ENCODE results near the gene SHPK.

Gene SHPK

GRCh38 chr17:3678821-3679530, 42.9 kb upstream of the SHPK start:
- no peak overlapping the region for H3K27ac ChIP-seq
- TF ChIP-seq ZFX (IDR thresholded peaks at IDR 0.05): no peak
- TF ChIP-seq, protein P1, sequence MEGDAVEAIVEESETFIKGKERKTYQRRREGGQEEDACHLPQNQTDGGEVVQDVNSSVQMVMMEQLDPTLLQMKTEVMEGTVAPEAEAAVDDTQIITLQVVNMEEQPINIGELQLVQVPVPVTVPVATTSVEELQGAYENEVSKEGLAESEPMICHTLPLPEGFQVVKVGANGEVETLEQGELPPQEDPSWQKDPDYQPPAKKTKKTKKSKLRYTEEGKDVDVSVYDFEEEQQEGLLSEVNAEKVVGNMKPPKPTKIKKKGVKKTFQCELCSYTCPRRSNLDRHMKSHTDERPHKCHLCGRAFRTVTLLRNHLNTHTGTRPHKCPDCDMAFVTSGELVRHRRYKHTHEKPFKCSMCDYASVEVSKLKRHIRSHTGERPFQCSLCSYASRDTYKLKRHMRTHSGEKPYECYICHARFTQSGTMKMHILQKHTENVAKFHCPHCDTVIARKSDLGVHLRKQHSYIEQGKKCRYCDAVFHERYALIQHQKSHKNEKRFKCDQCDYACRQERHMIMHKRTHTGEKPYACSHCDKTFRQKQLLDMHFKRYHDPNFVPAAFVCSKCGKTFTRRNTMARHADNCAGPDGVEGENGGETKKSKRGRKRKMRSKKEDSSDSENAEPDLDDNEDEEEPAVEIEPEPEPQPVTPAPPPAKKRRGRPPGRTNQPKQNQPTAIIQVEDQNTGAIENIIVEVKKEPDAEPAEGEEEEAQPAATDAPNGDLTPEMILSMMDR (conservative IDR thresholded peaks at IDR 0.05): no peak

GRCh38 chr17:3678095-3678820, 42.2 kb upstream of the SHPK start:
- TF ChIP-seq, protein P1 (conservative IDR thresholded peaks at IDR 0.05): no peak
- no peak for TF ChIP-seq ZFX (IDR thresholded peaks at IDR 0.05)
- no peak overlapping the region for H3K27ac ChIP-seq

DNA sequence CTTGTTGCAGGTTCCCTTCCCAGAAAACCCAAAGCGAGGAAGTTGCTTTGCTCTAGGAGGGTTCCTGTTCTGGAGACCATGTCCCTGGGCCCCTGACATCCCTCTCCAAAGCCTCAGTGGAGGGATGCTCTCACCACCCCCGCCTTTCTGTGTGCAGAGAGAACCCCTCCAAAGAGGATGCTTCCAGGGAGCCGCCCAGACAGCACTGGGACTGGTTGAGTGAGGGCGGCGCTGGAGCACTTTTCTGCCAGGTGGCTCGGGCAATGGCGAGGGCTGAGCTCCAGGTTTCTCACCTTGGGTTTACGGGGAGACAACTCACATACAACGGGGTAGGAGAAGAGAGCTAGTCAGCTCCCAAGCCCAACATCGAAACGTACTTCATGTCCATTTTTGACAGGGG, 39.8 kb upstream of the SHPK start:
- H3K27ac ChIP-seq: no peak overlapping the region
- no peak for TF ChIP-seq ZFX (IDR thresholded peaks at IDR 0.05)
- TF ChIP-seq, protein P1 (conservative IDR thresholded peaks at IDR 0.05): no peak

GRCh38 chr17:3672571-3672970, 36.5 kb upstream of the SHPK start:
- TF ChIP-seq ZFX (IDR thresholded peaks at IDR 0.05): no peak
- TF ChIP-seq, protein P1 (conservative IDR thresholded peaks at IDR 0.05): no peak
- no peak overlapping the region for H3K27ac ChIP-seq

- no peak for TF ChIP-seq ZFX (IDR thresholded peaks at IDR 0.05)
- TF ChIP-seq, protein P1 (conservative IDR thresholded peaks at IDR 0.05): no peak
- peak overlapping the region; percentile 96 for H3K27ac ChIP-seq
Measured at GRCh38 chr17:3669548-3669947, 33.5 kb upstream of the SHPK start.

DNA sequence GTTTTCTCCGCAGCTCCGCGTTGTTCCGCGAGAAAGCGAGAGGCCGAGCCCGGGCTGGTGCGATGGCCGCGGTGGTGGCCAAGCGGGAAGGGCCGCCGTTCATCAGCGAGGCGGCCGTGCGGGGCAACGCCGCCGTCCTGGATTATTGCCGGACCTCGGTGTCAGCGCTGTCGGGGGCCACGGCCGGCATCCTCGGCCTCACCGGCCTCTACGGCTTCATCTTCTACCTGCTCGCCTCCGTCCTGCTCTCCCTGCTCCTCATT, 33.0 kb upstream of the SHPK start:
- peak overlapping the region; percentile 96 for H3K27ac ChIP-seq
- TF ChIP-seq, protein P1 (conservative IDR thresholded peaks at IDR 0.05): no peak
- TF ChIP-seq ZFX (IDR thresholded peaks at IDR 0.05): peak; percentile 44; the same call in 1 of the 2 replicates

- no peak; the same call in 1 of the 2 replicates for TF ChIP-seq ZFX (IDR thresholded peaks at IDR 0.05)
- H3K27ac ChIP-seq: peak within 1 kb of the TSS; percentile 96
Measured at GRCh38 chr17:3668279-3669084, 32.4 kb upstream of the SHPK start, which contains the start of the genes EMC6 and TAX1BP3. TSS of gene EMC6 (plus strand) at chr17:3668812. CDS start at chr17:3669147, 335 bp downstream. TSS of gene TAX1BP3 (minus strand) at chr17:3668578. CDS start at chr17:3668526, 52 bp downstream.

Data from C4-2B (cell line).